HG02852 (cell line): ENCODE measurements around the gene NOTCH4.

Experiments used
- ATAC-seq: cut with Tn5 transposase; IDR thresholded peaks from one replicate; pipeline ENCODE4 v1.9.1; 2021; ENCODE audit warnings: mild to moderate bottlenecking, moderate library complexity; ENCODE audit not compliant: unreplicated experiment

Gene NOTCH4

GRCh38 chr6:32167761-32168262, 56.1 kb downstream of the NOTCH4 start:
- no peak for ATAC-seq

- ATAC-seq = no peak
Measured at GRCh38 chr6:32167154-32167760, 56.6 kb downstream of the NOTCH4 start.

DNA sequence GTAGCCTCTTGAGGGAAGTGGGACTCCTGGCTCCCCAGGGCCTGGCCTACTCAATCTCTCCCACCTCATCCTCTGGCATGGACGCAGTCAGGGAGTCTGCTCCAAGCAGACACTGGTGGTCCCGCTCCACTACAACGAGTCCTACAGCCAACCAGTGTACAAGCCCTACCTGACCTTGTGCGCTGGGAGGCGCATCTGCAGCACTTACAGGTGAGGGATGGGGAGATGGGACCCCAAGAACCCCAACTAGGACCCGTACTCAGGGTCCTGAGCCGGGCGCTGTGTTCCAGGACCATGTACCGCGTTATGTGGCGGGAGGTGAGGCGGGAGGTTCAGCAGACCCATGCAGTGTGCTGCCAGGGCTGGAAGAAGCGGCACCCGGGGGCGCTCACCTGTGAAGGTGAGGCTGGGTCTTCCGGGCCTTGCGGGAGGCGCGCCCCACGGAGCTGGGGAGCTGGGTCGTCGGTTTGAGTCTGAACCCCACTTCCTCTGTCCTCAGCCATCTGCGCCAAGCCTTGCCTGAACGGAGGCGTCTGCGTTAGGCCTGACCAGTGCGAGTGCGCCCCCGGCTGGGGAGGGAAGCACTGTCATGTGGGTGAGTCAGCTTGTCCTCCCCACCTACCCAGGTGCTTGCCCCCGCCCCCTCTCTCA, 57.3 kb downstream of the NOTCH4 start:
- ATAC-seq = no peak

- no peak for ATAC-seq
Measured at GRCh38 chr6:32164295-32164694, 59.6 kb downstream of the NOTCH4 start, which contains the start of gene EGFL8. Gene EGFL8 (plus strand): TSS chr6:32164595. CDS start chr6:32166166, 1,571 bp downstream.

DNA sequence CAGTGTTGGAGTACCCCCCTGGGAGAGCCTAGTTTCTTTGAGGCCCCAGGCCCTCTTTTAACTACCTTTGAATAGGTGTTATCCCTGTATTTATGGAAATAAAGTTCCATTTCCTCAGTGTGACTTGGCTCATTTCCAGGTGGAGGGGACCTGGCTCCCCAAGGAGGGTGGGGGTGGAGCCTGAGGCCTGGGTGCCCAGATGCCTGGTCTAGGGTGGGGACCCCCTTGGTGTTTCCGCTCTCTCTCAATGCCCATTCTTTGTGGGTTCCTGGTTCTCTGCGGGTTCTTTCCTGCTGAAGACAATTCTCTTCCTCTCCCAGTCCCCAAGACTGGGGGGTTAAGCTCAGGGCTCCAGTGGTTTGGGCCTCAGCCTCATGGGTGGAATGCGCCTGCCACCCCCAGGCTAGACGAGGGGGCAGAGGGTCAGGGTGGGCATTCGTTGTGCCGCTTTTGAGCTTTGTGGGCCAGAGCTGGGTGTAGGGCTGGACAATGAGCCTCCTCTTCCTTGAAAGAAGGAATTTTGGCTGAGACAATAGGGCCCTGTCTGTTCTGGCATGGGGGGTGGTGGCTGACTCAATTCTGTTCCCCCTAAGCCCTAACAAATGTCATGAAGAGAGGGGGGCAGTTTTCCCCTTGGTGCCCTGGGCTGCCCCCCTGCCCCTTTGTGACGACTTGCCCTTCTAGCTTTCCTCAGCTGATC, 60.2 kb downstream of the NOTCH4 start:
- ATAC-seq = no peak

DNA sequence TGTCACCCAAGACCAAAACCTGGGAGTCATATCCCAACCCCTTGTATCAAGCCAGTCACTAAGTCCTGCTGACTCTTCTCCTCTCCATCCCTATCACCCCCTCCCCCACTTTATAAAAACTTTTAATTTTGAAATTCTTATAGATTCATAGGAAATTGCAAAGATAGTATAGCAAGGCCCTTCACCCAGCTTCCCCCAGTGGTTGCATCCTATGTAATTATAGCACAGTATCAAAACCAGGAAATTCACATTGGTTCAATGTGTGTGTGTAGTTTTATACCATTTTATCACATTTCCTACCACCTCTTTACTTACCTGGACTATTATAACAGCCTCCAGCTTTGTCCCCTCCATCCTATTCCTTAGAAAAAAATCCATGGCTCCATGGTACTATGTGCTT, 65.8 kb downstream of the NOTCH4 start:
- ATAC-seq = no peak

GRCh38 chr6:32156891-32157290, 67.0 kb downstream of the NOTCH4 start:
- ATAC-seq = no peak

GRCh38 chr6:32154514-32155161, 69.2 kb downstream of the NOTCH4 start:
- no peak for ATAC-seq

DNA sequence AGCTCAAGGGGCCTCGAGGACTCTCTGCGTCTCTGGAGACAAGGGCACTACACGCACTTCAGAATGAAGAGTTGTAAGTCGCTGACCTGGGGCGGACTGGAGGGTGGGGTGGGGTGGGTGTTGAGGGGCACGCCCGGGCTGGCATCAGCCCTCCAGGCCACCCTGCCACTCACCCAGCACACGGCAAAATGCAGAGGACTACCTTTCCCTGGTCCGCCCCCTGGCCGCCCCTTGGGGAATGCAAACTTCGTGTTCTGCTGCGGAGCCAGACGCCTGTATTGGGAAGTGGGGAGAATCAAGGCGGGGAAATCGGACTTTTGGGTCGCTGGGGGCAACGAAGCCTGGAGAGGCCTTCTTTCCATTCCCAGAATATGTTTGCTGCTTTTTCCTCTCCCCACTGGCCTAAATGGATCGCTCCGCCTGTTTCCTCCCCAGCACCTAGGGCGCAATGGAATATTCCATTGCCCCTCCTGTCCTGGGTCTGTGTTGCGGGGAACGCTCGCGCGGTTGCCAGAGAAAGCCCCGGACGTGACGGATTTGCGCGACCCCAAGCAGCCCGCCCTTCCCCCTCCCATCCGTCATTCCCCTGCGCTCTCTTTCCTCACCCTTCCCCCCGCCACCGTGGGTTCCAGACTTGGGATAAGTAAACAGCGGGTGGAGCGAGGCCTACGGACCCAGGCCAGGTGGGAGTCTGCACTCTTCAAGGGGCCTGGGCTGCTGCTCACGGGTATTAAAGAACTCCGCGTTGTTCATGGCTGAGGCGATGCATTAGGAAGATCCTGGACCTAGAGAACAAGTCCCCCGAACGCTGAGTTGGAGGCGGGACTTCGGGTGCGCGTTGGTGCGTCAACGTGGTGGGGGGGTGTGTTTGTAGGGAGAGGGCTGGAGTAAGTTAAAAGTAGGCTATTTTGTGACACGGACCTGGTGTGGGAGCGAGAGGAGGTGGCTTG, 70.0 kb downstream of the NOTCH4 start, which contains the start of gene PPT2:
TSS of gene PPT2 (plus strand) at position 578 of the 950 bp plus-strand sequence. CDS start 454 bp downstream, outside the sequence.
- no peak for ATAC-seq

DNA sequence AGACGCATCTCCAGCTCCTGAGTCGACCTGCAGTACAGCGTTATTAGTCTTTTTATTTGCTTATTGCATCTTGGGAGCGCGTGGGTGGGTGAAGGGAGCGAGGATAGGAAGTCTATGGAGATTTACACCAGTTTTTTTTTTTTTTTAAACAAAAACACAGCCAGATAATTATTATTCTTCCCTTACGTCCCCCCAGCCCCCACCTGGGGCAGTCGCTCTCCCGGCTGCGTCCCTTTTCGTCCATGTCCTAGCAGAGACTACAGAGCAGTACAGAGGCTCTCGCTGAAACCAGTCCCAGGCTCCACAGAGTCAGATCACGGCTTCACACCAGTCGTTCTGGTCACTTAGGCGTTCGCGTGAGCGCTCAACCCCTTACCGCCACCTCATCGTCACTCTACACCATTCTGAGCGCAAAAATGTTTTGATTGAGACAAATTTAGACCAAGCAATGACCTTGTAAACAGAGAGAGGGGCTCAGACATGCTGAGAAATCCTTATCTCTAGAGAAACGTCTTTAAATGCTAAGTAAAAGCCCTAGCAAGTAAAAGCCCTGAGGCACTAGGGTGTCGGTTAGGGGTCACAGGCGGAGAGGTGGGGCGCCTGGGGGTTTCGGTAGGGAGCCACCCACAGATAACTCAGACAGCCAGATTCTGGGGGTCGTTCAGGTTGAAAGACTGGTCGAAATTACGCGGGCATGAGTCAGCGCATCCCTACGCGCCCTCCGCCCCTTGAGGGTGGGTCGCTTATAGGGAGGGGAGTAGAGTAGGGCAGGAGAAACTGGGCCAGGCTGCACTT, 70.9 kb downstream of the NOTCH4 start:
- no peak for ATAC-seq

- no peak for ATAC-seq
Measured at GRCh38 chr6:32151863-32152768, 71.8 kb downstream of the NOTCH4 start, which contains the start of gene PRRT1. Gene PRRT1 (minus strand): TSS chr6:32151939. CDS start chr6:32151827, 112 bp downstream.

GRCh38 chr6:32151181-32151862, 72.5 kb downstream of the NOTCH4 start:
- no peak for ATAC-seq

DNA sequence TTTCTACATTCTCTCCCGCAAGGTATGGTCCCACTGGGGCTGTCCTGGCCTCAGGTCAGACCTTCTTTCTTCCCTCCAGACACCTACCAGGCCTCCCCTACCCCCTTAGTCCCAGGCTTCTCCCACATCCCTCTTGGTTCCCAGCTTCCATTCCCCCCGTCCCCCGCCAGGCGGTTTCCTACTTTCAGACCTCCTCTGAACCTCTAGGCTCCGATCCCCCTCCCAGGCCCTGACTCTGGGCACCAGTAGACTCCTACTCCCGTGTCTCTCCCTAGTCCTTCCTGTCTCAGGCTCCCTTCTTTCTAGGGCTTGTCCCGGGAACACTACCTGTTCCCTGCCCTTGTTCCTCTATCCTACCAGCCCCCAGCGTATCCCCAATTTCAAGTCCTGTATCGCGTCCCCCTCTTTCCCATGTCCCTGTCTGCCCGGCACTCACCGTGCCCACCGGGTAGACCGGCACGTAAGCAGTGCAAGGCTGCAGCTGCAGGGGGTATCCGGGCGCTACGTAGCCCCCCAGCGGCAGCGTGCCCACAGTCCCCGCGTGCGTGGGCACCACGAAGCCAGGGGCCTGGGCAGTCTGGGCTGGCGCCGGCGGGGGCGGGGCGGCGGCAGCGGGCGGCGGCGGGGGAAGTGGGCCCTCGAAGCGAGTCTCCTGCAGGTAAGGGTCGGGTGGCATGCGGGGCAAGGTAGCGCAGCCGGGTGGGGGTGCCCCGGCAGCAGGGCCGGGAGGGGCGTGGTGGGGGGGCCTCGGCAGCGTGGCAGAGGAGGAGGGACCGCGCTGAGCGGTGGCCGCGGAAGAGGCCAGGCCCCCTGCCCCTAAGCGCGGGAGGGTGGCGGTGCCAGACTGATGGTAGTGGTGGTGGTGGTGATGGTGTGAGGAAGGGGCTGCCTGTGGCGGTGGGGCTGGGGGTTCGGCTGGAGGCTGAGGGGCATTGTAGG, 73.7 kb downstream of the NOTCH4 start:
- ATAC-seq = no peak

GRCh38 chr6:32149092-32149755, 74.6 kb downstream of the NOTCH4 start:
- no peak for ATAC-seq

DNA sequence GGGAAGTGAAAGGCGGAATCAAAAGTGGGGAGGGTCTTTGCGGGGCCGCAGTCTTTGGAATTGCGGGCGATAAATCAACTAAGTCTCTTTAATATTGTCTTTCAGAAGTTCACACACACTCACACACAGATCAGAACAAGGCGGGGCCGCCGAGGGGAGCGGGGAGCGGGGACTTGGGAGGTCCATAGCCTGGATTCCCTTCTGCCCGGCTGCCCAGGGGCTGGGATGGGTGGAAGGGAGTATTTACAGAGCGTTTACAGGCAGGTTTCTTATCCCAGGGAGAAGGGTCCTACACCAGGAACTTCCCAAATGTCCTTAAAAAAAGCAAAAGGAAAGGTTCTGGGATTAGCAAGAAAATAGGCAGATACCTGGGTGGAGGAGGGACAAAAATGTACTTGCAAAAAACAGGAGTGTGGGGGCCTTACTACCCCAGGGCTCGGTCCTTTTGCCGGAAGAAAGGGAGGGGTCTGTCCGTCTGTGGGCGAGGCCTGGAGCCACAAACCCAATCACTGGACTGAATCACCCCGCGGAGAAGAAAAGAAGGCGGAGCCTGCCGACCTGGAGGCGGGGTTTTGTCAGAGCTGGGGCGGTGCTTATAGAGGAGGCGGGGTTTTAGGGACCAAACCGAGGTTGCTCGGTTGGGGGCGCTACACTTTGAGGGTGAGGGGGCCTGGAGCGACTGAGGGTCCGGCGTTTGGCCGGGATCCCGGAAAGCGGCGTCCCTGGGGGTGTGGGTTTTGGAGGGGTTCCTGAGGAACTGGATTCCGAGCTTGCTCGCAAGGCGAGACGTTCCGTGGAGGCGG, 75.4 kb downstream of the NOTCH4 start:
- no peak for ATAC-seq
